GM21390 (cell line): ENCODE results near the gene SYTL3.
A peak's percentile ranks its signal among the peaks of the same experiment; 100 is the strongest.
"Not testable (repeated sequence)": the region's sequence is repeated elsewhere in the genome, so short reads cannot be mapped to it uniquely, and the experiment has no call there.

Source experiments
- ATAC-seq: cut with Tn5 transposase; IDR thresholded peaks from one replicate; pipeline ENCODE4 v1.9.1; 2021; ENCODE audit not compliant: unreplicated experiment

The SYTL3 gene

DNA sequence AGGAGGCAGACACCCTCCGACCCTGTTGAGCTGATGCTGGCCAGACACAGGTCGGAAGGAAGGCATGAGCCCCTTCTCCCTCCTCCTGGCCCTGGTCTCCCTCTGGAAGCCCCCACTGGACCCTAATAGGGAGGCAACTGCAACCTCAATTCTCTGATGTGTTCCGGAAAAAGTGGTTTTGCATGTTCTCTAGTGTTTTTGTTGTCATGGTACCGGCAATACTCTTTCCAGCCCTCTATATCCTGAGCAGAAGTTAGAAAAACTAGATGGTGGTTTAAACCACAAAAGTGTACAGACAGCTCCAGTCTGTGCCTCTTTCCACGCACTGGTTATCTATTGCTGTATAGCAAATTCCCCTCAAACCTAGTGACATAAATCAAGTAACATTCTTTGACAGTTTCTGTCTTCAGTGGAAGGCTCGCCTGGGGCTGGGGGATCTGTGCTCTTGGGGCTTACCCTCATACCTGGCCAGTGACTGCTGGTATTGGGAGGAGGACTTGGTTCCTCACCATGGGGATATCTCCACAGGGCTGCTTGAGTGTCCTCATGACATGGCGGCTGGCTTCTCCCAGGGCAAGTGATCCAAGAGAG lies 37.0 kb downstream of the SYTL3 start:
- ATAC-seq, result peak; percentile 88

GRCh38 chr6:158687506-158687905 lies 37.7 kb downstream of the SYTL3 start:
- ATAC-seq, result no peak

GRCh38 chr6:158688860-158689259 lies 39.0 kb downstream of the SYTL3 start:
- no peak for ATAC-seq

DNA sequence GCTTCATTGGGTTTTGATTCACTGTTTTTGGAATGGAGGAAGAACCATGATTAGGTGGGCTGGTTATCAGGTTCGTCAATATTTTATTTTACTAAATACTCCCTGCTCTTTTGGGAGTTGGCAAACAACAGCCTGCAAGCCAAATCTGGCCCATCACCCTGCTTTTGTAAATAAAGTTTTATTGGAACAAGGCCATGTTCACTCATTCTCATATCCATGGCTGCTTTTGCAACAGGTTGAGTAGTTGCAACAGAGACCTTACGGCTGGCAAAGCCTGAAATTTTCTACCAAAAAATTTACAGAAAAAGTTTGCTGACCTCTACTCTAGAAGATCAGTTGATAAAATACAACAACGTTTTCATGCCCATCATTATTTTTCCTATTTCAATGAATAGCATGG lies 45.1 kb downstream of the SYTL3 start:
- no peak for ATAC-seq

DNA sequence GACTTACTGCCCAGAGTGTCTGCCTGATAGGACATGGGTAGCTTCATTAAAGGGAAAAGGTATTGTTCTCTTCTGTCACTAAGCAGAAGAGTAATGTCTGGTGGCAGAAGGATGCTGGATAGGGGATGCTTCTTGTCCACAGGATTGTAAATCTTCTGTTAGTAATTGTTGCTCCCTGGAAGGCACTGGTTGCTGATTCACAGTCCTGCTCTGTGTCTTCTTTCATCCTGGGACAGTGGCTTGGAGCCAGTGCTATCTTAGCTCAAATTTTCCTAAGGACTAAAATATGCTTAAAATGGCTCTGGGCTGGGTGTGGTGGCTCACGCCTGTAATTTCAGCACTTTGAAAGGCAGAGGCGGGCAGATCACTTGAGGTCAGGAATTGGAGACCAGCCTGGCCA lies 48.0 kb downstream of the SYTL3 start:
- no peak for ATAC-seq

DNA sequence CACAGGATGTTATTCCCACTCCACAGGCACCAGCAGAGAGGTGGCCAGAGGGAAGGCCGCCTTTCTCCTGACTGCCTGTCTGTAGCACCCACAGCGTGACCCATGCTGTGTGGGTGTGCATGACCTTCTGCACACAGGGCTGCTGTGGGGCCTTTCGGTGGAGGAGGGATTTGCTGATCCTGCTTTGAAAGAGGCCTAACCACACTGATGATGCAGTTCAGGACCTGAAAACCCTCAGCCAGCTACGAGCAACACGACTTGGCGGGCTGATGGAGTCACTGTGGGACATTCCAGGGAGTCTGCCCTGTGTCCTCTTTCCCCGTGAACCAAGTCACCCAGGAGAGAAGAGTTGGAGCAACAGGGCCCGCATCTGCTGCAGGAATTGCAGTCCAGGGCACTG lies 49.1 kb downstream of the SYTL3 start:
- no peak for ATAC-seq

DNA sequence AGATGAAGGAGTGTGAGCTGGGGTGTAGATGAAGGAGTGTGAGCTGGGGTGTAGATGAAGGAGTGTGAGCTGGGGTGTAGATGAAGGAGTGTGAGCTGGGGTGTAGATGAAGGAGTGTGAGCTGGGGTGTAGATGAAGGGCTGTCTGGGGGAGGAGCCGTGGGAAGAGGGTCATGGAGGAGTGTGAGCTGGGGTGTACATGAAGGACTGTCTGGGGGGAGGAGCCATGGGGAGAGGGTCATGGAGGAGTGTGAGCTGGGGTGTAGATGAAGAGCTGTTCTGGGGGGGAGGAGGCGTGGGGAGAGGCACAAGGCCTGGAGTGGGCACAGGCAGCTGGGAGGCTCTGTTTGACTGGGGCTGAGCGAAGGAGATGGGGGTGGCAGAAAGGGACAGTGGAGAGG lies 51.4 kb downstream of the SYTL3 start:
- ATAC-seq, result not testable (repeated sequence)

DNA sequence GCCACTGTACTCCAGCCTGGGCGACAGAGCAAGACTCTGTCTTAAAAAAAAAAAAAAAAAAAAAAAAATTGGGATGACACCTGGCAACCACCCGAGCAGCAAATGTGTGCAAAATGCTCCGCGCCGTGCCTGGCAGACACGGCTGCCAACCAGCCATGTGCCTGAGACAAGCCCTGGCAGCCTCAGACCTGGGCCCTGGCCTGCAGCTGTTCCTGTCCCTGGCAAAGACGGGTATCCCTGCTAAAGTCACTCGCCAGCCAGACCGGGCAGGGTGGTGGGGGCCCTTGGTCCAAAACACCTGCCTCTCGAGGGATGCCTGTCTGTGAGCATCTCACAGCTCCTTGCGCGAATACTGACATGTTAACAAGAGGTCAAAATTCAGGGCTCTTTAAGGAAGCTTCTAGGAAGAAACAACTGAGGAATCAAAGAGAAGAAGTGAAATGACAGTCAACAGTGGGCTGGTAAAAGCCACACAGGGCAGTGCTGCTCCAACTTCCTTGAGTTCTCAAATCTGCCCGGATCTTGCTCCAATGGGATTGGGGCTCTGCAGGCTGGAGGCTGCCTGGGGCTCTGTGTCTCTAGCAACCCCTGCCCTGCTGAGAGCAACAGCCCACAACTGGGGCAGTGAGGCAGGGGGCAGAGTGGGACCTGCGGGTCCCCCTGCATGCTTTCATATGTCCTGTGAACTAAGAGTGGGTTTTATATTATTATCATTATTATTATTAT lies 53.4 kb downstream of the SYTL3 start:
- no peak for ATAC-seq

- ATAC-seq, result peak; percentile 96
These were observed 54.3 kb downstream of the SYTL3 start for GRCh38 chr6:158703837-158704822.

DNA sequence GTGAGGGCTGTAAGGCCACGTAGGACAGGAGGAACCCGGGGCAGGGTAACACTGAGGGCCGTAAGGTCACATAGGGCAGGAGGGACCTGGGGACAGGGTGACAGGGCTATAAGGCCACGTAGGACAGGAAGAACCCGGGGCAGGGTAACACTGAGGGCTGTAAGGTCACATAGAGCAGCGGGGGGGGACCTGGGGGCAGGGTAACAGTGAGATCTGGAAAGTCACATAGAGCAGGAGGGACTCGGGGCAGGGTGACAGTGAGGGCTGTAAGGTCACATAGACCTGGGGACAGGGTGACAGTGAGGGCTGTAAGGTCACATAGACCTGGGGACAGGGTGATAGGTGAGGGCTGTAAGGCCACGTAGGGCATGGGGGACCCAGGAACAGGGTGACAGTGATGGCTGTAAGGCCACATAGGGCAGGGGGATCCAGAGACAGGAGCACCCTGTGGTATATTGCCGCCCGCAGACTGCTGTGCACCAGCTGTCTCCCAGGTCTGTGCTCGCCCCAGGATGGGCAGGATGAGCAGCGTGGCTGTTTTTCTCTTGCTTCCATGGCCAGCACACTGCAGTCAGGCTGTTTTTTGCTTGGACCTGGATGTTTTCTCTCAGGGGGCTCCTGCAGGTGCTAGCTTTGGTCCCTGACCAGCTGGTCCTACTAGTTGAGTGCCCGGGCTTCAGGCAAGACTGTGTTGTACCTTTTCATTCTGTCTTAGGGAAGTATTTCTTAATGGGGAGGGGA lies 55.7 kb downstream of the SYTL3 start:
- no peak for ATAC-seq

GRCh38 chr6:158706369-158706982 lies 56.6 kb downstream of the SYTL3 start:
- no peak for ATAC-seq

- ATAC-seq, result no peak
These were observed 57.4 kb downstream of the SYTL3 start for GRCh38 chr6:158707120-158707820.

- no peak for ATAC-seq
These were observed 58.0 kb downstream of the SYTL3 start for GRCh38 chr6:158707821-158708195.

- no peak for ATAC-seq
These were observed 58.4 kb downstream of the SYTL3 start for GRCh38 chr6:158708239-158708638.

- no peak for ATAC-seq
These were observed 60.0 kb downstream of the SYTL3 start for GRCh38 chr6:158709809-158710208.

GRCh38 chr6:158711264-158711663 lies 61.4 kb downstream of the SYTL3 start:
- no peak for ATAC-seq

DNA sequence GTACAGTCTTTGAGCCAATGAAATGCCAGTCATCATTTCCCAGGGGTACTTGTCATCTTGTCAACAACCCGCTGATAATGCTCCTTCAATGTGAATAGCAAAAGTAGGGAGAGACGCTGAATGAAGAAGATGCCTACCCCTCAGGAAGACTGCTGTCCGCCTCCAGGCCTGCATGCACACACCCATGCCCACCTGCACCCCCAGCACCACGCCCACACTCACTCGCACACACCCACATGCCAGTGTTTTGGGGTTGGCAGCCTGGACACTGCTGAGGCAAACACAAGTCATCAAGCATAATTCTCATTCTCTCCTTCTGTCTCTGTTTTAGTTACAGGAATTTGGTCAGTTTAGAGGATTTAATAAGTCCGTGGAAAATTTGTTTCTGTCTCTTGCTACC lies 63.6 kb downstream of the SYTL3 start:
- no peak for ATAC-seq

- ATAC-seq, result no peak
These were observed 64.9 kb downstream of the SYTL3 start for GRCh38 chr6:158714706-158715105.

GRCh38 chr6:158715330-158716311 lies 65.8 kb downstream of the SYTL3 start:
- ATAC-seq, result peak; percentile 56
